ENCODE measurements around the gene GRB10. TPM values are rescaled to one million over a fixed set of nuclear protein-coding genes. Genes with fewer than 3 reads are reported as not detected.

GRB10 gene
- total and polyA plus RNA-seq, 2 of the 8 experiments (the other 6 are each of a cell fraction or from before 2014, with no cell fraction given) = 35.7 to 97.0 TPM

- TF ChIP-seq KDM5A (IDR thresholded peaks at IDR 0.05; ENCODE audit: low read length) = no peak
- TF ChIP-seq CHD7 (IDR thresholded peaks at IDR 0.05; ENCODE audit: insufficient replicate concordance, low read length) = no peak
- TF ChIP-seq TBP (IDR thresholded peaks at IDR 0.05; ENCODE audit: low read depth, low read length) = no peak
- TF ChIP-seq RXRA (IDR thresholded peaks at IDR 0.05; ENCODE audit: insufficient read depth, low read depth, low read length) = no peak
These were observed 241.7 kb downstream of the GRB10 start (continued) for GRCh38 chr7:50540785-50541579.

All from H1 (cell line).